SU-DHL-6 (cell line): ENCODE measurements around the gene RLBP1.

Experiments used
- CTCF ChIP-seq: fragments of 200-600 bp; sonication (generic); IDR thresholded peaks from one replicate; pipeline ENCODE4 v1.5.1; 2017; ENCODE audit warnings: antibody characterized with exemption, mild to moderate bottlenecking, low read length, moderate library complexity; ENCODE audit not compliant: insufficient read depth, poor library complexity, severe bottlenecking
- EZH2phosphoT487 ChIP-seq: fragments of 200-600 bp; sonication (generic), shearing (Covaris generic); conservative IDR thresholded peaks from 2 replicates; pipeline ENCODE4 v1.6.1; 2018; ENCODE audit warnings: mild to moderate bottlenecking, antibody characterized with exemption, low read length, moderate library complexity, mixed read lengths

- TF ChIP-seq CTCF, result no peak
- TF ChIP-seq EZH2phosphoT487, result no peak
Observed at GRCh38 chr15:89201465-89202005, 19.8 kb downstream of the RLBP1 start.
